Hepatic stellate cell (primary cell): ENCODE results near the gene LCE3D.
"Not testable (repeated sequence)": the region's sequence is repeated elsewhere in the genome, so short reads cannot be mapped to it uniquely, and the experiment has no call there.

ENCODE experiments used
- DNase-seq: peaks from one replicate; pipeline ENCODE4 v3.0.0; 2011; ENCODE audit warnings: low spot score

Gene LCE3D

GRCh38 chr1:152580433-152580832, at the start of gene LCE3D:
LCE3D (minus strand) TSS chr1:152580516; CDS start chr1:152579936, 580 bp downstream.
- DNase-seq, result no peak

GRCh38 chr1:152626744-152627143, 46.4 kb upstream of the LCE3D start:
- DNase-seq, result no peak

GRCh38 chr1:152623203-152623844, 43.0 kb upstream of the LCE3D start:
- no peak for DNase-seq

GRCh38 chr1:152622803-152623202, 42.5 kb upstream of the LCE3D start, which contains the start of gene LCE3A:
LCE3A (minus strand) TSS chr1:152623103; CDS start chr1:152623103, 0 bp downstream.
- DNase-seq, result no peak

GRCh38 chr1:152621993-152622392, 41.7 kb upstream of the LCE3D start:
- DNase-seq, result no peak

GRCh38 chr1:152613511-152613910, 33.2 kb upstream of the LCE3D start, which contains the start of gene LCE3B:
LCE3B (plus strand) TSS chr1:152613811; CDS start chr1:152613811, 0 bp downstream.
- no peak for DNase-seq

GRCh38 chr1:152599934-152600333, 19.6 kb upstream of the LCE3D start, which contains the start of gene LCE3C:
LCE3C (plus strand) TSS chr1:152600234; CDS start chr1:152600732, 498 bp downstream.
- no peak for DNase-seq

- DNase-seq, result no peak
Observed at GRCh38 chr1:152596986-152597385, 16.7 kb upstream of the LCE3D start.

- no peak for DNase-seq
Observed at GRCh38 chr1:152585586-152585985, 5.3 kb upstream of the LCE3D start.

- DNase-seq, result no peak
Observed at GRCh38 chr1:152582647-152583046, 2.3 kb upstream of the LCE3D start.

- DNase-seq, result not testable (repeated sequence)
Observed at GRCh38 chr1:152579526-152579925, 790 bp downstream of the LCE3D start.

- no peak for DNase-seq
Observed at GRCh38 chr1:152577168-152577567, 3.1 kb downstream of the LCE3D start.

- DNase-seq, result no peak
Observed at GRCh38 chr1:152566681-152567080, 13.6 kb downstream of the LCE3D start, which contains the start of gene LCE3E. LCE3E (minus strand) TSS chr1:152566780; CDS start chr1:152566208, 572 bp downstream.

- DNase-seq, result no peak
Observed at GRCh38 chr1:152565535-152566215, 14.6 kb downstream of the LCE3D start.

GRCh38 chr1:152565115-152565514, 15.2 kb downstream of the LCE3D start:
- DNase-seq, result no peak

- DNase-seq, result not testable (repeated sequence)
Observed at GRCh38 chr1:152548358-152548757, 32.0 kb downstream of the LCE3D start.

- DNase-seq, result no peak
Observed at GRCh38 chr1:152546704-152547103, 33.6 kb downstream of the LCE3D start.

- no peak for DNase-seq
Observed at GRCh38 chr1:152543820-152544219, 36.5 kb downstream of the LCE3D start.

GRCh38 chr1:152539901-152540300, 40.4 kb downstream of the LCE3D start:
- DNase-seq, result no peak

- no peak for DNase-seq
Observed at GRCh38 chr1:152537496-152537895, 42.8 kb downstream of the LCE3D start.

- no peak for DNase-seq
Observed at GRCh38 chr1:152535774-152536173, 44.5 kb downstream of the LCE3D start.

GRCh38 chr1:152533327-152533938, 46.9 kb downstream of the LCE3D start:
- DNase-seq, result peak; percentile 26
